Measurements from ENCODE around the gene FGF19.

The FGF19 gene

GRCh38 chr11:69654001-69654659 lies 49.7 kb downstream of the FGF19 start:
- no peak for DNase-seq

- DNase-seq, result no peak
Observed at GRCh38 chr11:69653406-69653960, 50.3 kb downstream of the FGF19 start.

GRCh38 chr11:69652999-69653398 lies 50.8 kb downstream of the FGF19 start:
- DNase-seq, result no peak

- no peak for DNase-seq
Observed at GRCh38 chr11:69651834-69652620, 51.8 kb downstream of the FGF19 start.

GRCh38 chr11:69650832-69651344 lies 52.9 kb downstream of the FGF19 start:
- DNase-seq, result no peak

GRCh38 chr11:69650081-69650831 lies 53.6 kb downstream of the FGF19 start:
- no peak for DNase-seq

- DNase-seq, result no peak
Observed at GRCh38 chr11:69649576-69649900, 54.3 kb downstream of the FGF19 start.

GRCh38 chr11:69648679-69649575 lies 54.9 kb downstream of the FGF19 start:
- no peak for DNase-seq

Data from kidney glomerular epithelial cell (primary cell).